Measurements from ENCODE around the gene SYT9.

Gene SYT9, protein sequence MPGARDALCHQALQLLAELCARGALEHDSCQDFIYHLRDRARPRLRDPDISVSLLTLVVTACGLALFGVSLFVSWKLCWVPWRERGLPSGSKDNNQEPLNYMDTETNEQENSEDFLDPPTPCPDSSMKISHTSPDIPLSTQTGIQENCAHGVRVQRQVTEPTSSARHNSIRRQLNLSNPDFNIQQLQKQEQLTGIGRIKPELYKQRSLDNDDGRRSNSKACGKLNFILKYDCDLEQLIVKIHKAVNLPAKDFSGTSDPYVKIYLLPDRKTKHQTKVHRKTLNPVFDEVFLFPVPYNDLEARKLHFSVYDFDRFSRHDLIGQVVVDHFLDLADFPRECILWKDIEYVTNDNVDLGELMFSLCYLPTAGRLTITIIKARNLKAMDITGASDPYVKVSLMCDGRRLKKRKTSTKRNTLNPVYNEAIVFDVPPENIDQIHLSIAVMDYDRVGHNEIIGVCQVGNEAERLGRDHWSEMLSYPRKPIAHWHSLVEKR

DNA sequence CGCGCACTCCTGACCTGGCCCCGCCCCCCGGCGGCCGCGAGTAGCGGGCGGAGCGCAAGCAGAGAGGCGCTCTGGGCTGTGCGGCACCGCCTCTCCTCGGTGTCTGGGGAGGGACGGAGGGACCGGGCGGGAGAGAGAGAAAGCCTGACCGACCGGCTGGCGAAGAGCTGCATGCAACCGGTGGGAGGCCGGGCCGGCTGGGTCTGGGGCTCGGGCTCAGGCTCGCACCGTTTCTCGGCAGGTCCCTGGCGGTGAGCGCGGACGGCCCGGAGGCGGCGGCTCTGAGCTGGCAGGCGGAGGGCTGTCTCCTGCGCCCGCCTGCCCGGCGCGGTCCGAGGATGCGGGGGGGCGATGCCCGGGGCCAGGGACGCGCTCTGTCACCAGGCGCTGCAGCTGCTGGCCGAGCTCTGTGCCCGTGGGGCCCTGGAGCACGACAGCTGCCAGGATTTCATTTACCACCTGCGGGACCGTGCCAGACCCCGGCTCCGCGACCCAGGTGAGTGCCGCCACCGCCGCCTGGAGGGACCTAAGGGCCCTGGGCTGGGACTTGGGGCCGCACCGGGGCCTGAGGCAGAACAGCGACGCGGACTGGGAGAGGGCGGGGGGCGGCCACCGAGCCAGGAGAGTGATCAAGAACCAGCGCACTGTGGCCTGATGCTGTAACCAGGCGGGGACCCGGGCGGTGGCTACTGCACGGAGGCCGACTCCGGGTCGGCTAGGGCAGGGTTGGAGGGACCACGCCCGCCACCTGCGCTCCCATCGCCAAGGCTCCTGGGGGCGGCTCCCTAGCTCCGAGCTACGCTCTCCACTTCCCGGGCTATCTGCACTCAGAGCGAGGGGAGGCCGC, at the start of gene SYT9:
SYT9 (plus strand) TSS at position 69 of the 847 bp plus-strand sequence; CDS start at position 352, 283 bp downstream.
- DNase-seq, result peak; percentile 94

DNA sequence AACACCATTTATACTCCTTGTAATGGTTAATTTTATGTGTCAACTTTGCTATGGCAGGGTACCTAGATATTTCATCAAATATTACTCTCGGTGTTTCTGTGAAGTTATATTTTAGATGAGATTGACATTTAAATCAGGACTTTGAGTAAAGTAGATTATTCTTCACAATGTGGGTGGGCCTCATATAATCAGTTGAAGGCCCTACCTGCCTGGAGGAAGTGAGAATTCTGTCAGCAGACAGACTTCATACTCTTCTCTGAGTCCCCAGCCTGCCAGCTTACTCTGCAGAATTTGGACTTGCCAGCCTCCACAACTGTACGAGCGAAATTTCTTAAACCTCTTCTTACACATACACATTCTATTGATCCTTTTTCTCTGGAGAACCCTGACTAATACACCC, 49.3 kb upstream of the SYT9 start:
- DNase-seq, result no peak

DNA sequence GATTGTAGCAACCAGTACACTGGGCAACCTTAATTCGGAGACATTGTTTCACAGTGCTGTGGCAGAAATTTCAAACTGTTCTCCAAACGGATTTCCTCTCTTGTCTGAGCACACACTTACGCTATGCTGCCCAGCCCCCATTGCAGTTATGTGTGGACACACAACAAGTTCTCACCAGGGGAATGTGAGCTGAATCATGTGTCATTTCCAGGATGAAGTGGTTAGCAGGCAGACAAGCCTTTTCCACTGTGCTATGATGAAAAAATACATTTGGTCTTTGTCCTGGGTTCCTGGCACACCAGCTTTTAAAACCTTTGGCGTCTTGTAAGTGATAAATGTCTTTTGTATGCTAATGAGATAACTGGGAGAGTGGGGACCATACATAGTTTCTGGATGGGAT, 46.9 kb upstream of the SYT9 start:
- DNase-seq, result no peak

DNA sequence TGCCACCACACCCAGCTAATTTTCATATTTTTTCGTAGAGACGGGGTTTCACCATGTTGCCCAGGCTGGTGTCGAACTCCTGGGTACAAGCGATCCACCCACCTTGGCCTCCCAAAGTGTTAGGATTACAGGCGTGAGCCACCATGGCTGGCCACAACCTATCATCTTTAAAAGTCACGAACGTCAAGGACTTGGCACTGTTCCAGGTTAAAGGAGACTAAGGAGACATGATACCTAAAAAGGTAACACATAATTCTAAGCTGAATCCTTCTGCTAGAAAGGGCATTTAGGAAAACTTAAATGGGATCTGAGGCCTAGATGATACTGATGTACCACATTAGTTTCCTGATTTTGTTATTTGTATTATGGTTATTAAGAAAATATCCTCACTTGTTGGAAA, 43.3 kb upstream of the SYT9 start:
- no peak for DNase-seq

DNA sequence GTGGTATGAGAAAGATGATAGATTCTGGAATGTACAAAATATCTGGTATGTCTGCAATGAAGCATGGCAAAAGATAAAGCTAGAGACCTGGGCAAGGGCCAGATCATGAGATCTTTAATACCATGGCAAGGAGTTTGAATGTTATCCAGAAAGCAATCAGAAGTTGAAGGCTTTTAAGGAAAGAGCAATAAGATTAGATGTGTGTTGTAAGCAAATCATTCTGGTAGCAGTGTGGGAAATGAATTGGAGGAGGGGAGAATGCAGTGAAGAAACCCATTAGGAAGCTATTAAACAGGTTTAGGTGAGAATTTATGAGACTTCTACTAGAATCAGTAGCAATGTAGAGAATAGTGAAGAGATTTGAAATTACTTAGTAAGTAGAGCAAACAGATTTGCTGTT, 32.2 kb upstream of the SYT9 start:
- no peak for DNase-seq

DNA sequence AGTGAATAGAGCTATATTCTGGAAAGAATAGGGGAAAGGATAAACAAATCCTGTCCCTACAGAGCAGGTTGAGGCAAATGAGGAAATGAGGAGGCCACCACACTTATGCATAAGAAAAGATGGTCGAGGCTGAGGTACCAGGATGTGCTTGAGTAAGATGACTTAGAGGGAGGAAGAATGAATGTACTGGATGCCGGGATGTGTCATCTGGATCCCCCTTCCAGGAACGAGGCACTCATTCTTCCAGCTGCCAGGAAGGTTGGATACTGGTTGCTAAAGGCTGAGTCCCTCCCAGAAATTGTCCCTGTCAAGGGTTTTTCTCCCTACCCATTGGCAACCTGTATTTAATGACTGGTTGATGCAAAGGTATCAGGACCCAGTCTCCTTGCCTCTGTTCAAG, 31.1 kb upstream of the SYT9 start:
- no peak for DNase-seq

DNA sequence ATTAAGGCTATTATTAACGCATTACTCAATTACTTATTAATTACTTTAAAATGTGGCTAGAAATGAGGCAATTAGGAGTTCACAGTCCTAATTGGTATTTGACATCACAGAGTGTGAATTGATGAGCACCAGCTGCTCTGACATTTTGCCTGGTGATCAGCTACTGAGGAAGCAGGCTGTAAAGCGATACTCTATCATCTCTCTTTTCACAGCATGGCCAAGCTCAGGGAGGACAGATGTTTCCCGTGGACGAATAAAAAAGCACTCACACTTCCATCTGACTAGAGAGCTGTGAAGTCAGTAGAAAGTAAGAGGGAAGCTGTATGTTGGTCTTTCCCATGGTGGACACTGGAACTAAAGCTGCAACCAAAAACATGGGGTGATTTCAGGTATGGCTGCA, 29.1 kb upstream of the SYT9 start:
- no peak for DNase-seq

DNA sequence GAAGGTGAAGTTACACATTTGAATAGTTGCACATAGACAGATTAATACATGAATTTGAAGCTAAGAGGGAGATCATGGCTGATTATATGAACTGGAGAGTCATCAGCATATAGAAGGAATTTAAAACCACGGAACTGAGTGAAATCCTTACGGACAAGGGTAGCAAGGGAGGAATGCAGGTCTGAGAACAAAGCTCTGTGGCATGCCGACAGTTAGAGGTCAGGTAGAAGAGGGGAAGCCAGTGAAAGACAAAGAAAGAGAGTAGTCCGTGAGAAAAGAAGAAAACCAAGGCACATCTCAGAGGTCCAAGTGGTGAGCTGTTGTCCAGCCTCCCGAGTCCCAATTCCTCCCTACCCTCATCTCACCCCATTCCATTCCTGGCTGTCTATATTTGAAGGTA, 11.8 kb upstream of the SYT9 start:
- DNase-seq, result no peak

DNA sequence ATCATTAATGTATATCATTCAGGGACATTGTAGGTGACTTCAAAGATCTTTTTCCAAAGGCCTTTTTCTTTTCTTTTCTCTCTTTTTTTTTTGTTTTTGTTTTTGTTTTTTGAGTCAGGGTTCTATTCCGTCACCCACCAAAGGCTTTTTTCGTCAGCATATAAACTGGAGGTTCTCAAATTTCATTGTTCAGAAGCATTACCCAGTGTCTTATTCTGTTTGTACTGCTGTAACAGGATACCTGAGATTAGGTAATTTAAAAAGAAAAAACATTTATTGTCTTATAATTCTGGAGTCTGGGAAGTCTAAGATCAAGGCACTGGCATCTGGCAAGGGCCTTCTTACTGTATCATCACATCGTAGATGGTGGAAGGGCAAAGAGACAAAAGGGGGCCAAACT, 6.4 kb upstream of the SYT9 start:
- no peak for DNase-seq

DNA sequence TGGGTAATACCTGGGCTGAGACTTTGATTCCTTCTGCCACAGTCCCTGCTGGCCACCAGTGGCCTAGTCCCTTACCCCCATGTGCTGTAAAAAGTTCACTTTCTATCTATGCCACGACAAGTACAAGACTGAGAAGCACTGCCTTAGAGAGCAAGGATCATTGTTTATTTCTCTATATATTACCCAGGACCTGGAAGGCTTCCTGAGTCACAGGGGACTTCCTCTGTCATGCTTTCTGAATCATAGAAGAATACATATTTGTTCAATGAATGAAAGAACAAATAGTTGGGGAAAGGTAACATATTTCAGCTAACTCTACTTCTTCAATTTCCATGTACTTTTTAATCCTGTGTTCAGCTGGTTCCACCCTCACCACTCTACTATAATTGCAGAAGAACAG, 5.5 kb upstream of the SYT9 start:
- no peak for DNase-seq

DNA sequence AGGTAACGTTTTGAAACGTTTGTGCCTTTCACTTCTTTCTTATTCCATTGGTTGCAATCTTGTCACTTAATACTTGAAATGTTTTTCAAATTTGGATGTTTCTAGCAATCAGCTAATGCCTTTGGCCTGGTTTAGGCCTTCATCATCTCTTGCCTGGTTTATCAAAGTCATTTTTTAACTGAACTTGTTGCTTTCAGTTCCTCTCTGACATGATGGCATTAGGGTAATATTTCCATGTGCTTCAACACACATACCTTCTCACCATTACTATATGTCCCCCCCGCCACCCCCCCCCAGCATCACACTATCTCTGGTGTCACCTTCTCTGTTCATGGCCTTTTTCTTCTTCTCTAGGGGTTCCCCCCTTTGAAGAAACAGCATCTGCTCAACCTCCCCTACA, 1.5 kb upstream of the SYT9 start:
- DNase-seq, result no peak

DNA sequence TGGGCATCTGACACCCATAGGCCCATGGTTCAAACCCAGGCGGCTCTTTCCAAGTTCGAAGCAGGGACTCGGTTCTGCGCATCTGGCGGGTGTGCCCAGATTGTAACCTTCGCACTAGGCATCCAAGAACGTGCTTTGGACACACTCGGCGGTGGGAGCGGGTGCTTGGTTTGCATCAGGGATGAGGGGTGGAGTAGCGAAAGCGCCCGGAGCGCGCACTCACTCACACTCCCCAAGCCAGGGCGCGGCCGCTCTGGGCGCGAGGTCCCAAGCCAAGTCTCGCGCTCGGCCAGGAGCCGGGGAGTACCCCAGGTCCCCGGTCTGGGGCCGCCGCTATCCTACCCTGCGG, 243 bp upstream of the SYT9 start:
- no peak for DNase-seq

DNA sequence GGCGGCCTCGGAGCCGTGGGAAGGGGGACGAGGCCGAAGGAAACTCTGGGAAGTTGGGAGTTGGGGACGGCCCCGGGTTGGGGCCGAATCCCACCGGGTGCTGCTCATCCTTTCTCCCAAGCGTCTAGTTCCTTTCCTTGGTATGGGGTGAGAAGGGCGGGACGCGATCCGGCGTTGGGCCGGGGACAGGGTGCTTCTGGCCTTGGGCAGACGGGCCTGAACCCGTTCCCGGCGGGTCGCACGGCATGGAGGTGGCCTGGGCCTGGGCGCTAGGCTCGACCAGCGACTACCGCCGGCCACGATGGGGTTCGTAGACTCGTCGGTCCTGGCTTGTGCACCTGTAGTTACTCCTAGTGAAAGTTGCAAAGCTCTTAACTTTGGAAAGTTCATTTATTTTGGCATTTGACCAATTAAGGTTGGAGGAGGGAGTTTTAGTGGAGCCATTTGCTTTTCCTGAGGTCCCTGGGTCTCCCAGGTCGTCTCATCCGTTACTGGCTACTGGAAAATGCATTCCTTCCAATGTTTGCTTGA, 1.0 kb downstream of the SYT9 start:
- no peak for DNase-seq

DNA sequence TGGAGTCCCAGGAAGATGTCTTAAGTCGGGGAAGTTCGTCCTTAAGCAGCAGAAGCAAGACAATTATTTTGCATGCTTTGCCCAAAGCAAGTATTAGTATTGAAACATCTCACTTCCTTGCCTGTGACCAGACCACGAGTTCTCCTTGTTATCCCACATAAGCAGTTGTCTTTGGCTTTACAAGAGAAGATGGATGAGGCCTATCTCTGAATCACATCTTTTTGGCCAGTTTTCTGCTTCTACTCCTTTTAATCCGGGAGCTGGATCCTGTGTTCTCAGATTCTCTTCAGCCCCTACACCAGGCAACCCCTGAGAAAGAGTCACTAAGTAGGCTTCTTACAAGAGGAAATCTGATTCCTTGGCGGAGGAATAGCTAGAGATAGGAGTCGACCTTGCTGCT, 2.1 kb downstream of the SYT9 start:
- no peak for DNase-seq

DNA sequence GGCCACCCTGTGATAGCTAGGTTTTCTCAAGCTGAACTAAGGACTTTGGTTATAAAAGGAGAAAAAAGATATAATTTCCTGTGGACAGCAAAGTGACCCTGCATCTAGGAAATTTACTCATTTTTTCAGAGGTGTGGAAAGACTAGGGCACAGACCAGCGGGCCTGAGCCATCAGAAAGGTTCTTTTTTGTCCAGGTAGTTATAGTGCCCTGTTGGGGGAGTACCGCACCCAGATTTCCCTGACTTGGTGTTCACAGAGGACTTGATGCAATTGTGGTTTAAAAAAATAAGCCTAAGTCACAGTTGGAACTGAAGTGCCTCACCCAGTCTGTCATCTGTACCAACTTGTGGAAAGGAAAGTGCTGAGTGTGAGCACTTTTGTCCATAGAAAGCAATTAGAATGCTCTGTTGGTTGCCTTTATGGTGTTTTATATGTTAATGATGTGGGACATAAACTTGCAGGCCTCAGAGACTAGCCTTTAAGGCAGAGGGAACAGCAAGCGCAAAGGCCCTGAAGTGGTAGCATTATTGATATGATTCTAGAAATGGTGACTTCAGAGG, 3.1 kb downstream of the SYT9 start:
- DNase-seq, result no peak

DNA sequence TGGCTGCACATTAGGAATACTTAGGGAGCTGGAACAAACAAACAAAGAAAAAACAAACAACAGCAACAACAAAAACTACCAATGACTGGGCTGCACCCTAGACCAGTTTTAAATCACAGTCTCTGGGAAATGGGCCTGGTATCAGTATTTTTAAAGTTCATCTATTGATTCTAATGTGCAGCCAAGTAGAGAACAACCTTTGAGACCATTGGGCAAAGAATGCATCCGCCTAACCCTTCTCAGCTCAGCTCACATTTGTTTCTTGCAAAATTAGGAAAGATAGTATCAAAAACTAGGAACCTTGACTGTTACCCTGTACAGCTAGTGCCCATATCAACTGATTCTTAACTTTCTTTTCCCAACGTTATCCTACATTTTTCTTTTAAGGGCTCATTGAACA, 5.2 kb downstream of the SYT9 start:
- DNase-seq, result no peak

DNA sequence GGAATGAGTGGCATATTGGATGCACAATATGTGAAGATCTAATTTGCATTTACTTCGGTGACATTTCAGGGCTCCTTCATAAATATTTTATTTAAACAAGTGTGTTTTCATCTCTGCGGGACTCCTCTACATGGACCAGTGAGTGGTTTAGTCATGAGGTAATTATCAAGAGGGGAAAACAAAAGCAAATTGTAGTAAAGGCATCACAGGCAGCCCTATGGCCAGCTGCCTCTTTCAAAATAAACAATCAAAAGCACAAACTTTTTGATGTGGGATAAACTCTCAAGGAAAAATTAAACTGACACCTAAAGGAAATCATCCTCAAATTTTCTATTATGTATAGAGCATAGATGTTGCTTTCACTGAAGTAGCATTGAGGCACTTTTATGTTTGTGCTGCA, 6.0 kb downstream of the SYT9 start:
- DNase-seq, result no peak

DNA sequence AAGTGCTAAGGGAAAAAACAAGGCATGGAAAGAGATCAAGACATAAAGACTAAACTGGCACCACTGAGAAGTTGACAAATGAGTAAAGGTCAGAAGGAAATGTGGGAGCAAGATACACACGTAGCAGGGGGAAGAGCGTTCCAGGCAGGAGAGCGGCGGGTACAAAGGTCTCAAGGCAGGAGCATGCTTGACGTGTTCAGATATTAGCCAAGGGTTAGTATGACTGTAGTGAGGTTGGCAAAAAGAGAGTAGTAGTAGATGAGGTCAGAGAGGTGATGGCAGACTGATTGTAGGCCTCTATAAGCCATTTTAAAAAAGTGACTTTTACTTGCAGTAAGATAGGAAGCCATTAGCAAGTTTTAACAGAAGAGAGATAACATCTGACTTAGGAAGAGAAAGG, 9.9 kb downstream of the SYT9 start:
- DNase-seq, result no peak

DNA sequence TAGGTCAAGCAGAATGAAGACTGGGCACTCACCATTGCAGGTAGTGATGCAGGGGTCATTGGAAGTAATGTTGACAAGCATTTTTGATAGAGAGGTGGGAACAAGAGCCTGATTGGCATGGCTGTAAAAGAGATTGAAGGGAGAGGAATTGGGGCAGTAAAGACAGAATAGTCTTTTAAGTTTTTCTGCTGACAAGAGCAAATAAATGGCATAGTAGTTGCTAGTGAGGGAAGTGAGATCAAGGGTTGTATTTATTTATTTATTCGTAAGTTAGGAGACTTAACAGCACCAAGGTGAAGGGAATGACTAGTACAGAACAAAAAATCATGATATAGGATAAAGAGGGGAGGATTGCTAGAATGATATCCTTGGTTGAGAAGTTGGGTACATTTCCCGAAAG, 11.0 kb downstream of the SYT9 start:
- DNase-seq, result no peak

DNA sequence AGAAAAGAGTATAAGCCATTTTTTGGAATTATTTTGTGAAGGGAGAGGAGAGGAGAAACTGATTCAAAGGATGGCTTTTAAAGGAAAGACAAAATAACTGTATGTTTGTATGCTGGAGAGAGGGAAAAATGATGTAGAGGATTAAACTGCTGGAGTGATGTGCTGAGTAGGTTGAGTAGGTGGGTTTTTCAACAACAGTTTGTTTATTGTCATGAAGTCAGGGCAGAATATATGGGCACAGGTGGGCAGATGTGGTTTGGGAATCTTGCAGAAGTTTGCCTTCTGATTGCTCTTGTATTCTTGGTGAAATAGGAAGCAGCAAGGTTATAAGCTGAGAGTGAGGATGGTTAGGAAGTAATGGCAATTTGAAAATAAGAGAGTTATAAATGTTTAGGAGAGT, 12.1 kb downstream of the SYT9 start:
- no peak for DNase-seq

DNA sequence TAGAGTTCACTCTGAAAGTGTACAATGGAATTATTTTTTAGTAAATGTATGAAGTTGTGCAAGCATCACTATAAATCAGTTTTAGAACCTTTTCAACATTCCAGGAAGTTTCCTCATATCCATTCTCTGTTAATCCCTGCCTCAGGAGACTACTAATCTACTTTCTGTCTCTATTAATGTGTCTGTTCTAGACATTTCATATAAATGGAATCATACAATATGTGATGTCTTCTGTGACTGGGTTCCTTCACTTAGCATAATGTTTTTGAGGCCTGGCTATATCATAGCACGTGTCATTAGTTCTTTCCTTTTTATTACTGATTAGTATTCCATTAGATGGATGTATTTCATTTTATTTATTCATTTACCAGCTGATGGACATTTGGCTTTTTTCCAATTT, 17.1 kb downstream of the SYT9 start:
- no peak for DNase-seq

DNA sequence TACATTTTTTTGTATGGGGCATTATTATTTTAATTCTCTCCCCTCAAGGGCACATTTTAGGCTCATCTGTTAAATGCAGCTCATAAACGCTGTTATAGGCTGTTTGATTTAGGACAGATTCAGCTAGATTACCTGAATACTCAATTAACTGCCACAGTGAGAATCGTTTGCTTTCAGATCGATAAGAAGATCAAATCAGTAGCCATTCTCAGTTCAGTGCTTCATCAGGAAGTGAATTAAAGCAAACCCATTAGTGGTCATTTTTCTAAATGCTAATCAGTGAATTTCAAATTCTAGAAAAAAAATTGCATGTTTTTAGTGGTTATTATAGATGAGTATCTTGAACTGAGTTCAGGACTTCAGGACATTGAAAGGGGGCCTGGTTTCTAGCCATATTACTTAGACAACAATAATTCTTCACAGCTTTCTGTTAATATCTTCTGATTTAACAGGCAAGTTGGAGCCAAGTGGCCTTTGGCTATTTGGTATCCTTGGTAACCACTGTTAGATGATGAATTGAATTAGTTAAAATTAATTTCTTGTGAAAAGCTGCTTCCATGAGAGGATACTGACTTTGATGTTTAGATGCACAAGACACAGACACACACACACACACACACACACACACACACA, 18.6 kb downstream of the SYT9 start:
- no peak for DNase-seq

DNA sequence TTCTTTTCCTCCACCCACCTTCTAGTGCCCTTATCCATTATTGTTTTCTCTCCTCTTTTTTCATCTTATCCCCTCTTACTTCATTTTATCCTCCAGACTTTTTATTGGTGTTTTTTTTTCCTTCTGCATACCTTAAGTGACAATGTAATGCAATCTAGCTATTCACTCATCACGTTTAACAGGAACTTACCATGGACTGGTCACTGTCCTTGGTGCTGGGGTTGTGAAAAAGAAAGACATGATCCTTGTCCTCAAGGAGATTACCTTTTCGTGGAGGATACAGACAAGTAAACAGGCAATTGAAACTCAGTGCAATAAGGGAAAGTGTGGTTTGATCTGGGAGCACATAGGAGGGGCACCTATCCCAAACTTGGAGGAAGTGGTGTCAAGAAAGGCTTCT, 20.7 kb downstream of the SYT9 start:
- DNase-seq, result no peak

Measured in retina (tissue), 1 donor.